ENCODE results near the gene EEF1AKMT2. TPM values are rescaled to one million over a fixed set of nuclear protein-coding genes. Genes with fewer than 3 reads are reported as not detected.
A peak's percentile ranks its signal among the peaks of the same experiment; 100 is the strongest.

Gene EEF1AKMT2
- total RNA-seq, 2 donors from 2014 or later: 22.2 to 25.9 TPM

DNA sequence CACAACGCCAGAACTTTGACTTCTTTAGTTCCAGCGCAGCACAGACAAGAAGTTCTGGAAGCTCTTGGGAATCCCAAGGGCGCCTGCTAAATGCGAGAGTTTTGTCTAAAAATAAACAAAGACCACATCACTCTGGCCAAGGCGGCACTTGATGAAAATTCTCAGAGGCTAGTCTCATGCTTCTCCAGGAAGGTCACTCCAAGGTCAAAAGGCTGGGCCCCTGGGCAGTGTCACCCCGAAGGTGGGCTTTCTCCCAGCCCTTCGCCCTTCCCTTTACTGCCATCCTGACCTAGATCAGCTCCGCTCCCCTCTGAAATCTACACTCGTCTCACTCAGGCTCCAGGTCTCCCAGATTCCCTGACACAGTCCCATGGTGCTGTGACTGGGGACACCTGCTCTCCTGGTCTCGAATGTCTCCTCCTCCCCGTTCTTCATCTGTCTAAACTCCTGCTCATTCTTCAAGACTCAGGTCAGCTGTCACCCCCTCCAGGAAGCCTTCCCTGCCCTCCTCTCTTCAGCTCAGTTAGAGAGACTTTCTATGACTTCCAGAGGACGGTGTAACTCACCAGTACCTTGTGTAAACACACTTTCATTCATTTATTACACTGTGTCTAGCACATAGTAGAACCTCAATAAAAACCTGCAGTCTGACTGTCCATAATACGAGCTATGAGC lies 58.0 kb downstream of the EEF1AKMT2 start:
- no peaks in the 10 kb centered on the region for H3K27me3 Mint-ChIP-seq (ENCODE audit: insufficient read depth)
- peaks cover 30% of the 10 kb centered on the region for H3K4me1 Mint-ChIP-seq
- WGBS, 2 experiments (ENCODE audit: insufficient coverage in 1 of 2, insufficient read length in 1 of 2): 92 to 96% methylated on average over 12 to 13 of the region's 13 CpGs
- no peak overlapping the region for H3K27ac ChIP-seq (ENCODE audit: low read depth, low read length)
- peaks cover 7% of the 10 kb centered on the region for H3K4me1 ChIP-seq (ENCODE audit: control insufficient read depth, insufficient read depth, low read length)
- H3K9me3 ChIP-seq (ENCODE audit: control insufficient read depth, low read length): no peaks in the 10 kb centered on the region
- no peaks in the 10 kb centered on the region for H3K36me3 ChIP-seq (ENCODE audit: control insufficient read depth, insufficient read depth, low read length)
- H3K9me3 Mint-ChIP-seq: no peaks in the 10 kb centered on the region
- peak overlapping the region; percentile 8 for H3K27ac Mint-ChIP-seq
- H3K36me3 Mint-ChIP-seq (ENCODE audit: low read depth): peaks cover 5% of the 10 kb centered on the region
- H3K4me3 ChIP-seq (ENCODE audit: low read length): no peak overlapping the region
- no peak for DNase-seq
- TF ChIP-seq CTCF (conservative IDR thresholded peaks at IDR 0.05): no peak
- H3K27me3 ChIP-seq (ENCODE audit: control insufficient read depth, insufficient read depth, low read length, poor library complexity, severe bottlenecking): no peaks in the 10 kb centered on the region
- no peak overlapping the region for H3K9ac ChIP-seq (ENCODE audit: extremely low read depth, low read length, poor library complexity, severe bottlenecking)
- H3K4me3 Mint-ChIP-seq: no peak overlapping the region

GRCh38 chr10:124732931-124733570 lies 58.6 kb downstream of the EEF1AKMT2 start:
- H3K9ac ChIP-seq (ENCODE audit: extremely low read depth, low read length, poor library complexity, severe bottlenecking): no peak overlapping the region
- H3K4me1 Mint-ChIP-seq: peaks cover 32% of the 10 kb centered on the region
- 93 to 96% methylated on average over 12 to 14 of the region's 14 CpGs for WGBS, 2 experiments (ENCODE audit: insufficient coverage in 1 of 2, insufficient read length in 1 of 2)

DNA sequence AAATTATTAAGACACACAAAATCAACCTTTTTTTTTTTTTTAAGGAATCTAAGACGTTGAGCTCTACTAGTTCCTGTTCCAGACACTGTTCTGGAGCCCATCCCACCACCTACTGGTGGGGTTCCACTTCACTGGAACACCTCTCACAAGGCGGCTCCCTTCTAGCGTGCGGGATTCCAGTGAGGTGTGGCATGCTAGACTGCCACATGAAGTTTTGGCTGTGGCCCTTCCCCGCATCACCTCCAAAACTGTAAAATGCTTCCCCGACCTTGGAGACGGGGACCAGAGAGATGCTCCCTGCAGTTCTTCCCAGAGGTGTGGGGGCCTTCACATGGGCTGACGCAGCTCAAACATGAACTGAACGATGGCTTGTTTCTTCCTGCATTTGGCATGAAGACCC lies 60.1 kb downstream of the EEF1AKMT2 start:
- H3K36me3 ChIP-seq (ENCODE audit: control insufficient read depth, insufficient read depth, low read length): no peaks in the 10 kb centered on the region
- no peaks in the 10 kb centered on the region for H3K27me3 ChIP-seq (ENCODE audit: control insufficient read depth, insufficient read depth, low read length, poor library complexity, severe bottlenecking)
- H3K27ac Mint-ChIP-seq: no peak overlapping the region
- no peak for DNase-seq
- no peak overlapping the region for H3K4me3 ChIP-seq (ENCODE audit: low read length)
- H3K36me3 Mint-ChIP-seq (ENCODE audit: low read depth): peaks cover 5% of the 10 kb centered on the region
- H3K27me3 Mint-ChIP-seq (ENCODE audit: insufficient read depth): no peaks in the 10 kb centered on the region
- H3K9ac ChIP-seq (ENCODE audit: extremely low read depth, low read length, poor library complexity, severe bottlenecking): no peak overlapping the region
- peaks cover 21% of the 10 kb centered on the region for H3K4me1 Mint-ChIP-seq
- no peak overlapping the region for H3K27ac ChIP-seq (ENCODE audit: low read depth, low read length)
- H3K4me1 ChIP-seq (ENCODE audit: control insufficient read depth, insufficient read depth, low read length): peaks cover 5% of the 10 kb centered on the region
- no peak for TF ChIP-seq CTCF (conservative IDR thresholded peaks at IDR 0.05)
- no peaks in the 10 kb centered on the region for H3K9me3 Mint-ChIP-seq
- H3K4me3 Mint-ChIP-seq: no peak overlapping the region
- no peaks in the 10 kb centered on the region for H3K9me3 ChIP-seq (ENCODE audit: control insufficient read depth, low read length)
- WGBS, 2 experiments (ENCODE audit: insufficient coverage in 1 of 2, insufficient read length in 1 of 2): 93% methylated on average over 6 to 9 of the region's 9 CpGs

More at GRCh38 chr10:124732931-124733570, 58.6 kb downstream of the EEF1AKMT2 start:
- no peak for TF ChIP-seq CTCF (conservative IDR thresholded peaks at IDR 0.05)
- Mint-ChIP-seq H3K27me3 (ENCODE audit: insufficient read depth) (no peaks in the 10 kb centered on the region), H3K27ac (no peak overlapping the region), H3K4me3 (no peak overlapping the region), H3K36me3 (ENCODE audit: low read depth) (peaks cover 5% of the 10 kb centered on the region), H3K9me3 (no peaks in the 10 kb centered on the region)
- H3K4me1 ChIP-seq (ENCODE audit: control insufficient read depth, insufficient read depth, low read length): peaks cover 10% of the 10 kb centered on the region
- H3K36me3 ChIP-seq (ENCODE audit: control insufficient read depth, insufficient read depth, low read length): no peaks in the 10 kb centered on the region
- no peaks in the 10 kb centered on the region for H3K9me3 ChIP-seq (ENCODE audit: control insufficient read depth, low read length)
- H3K27me3 ChIP-seq (ENCODE audit: control insufficient read depth, insufficient read depth, low read length, poor library complexity, severe bottlenecking): no peaks in the 10 kb centered on the region
- no peak overlapping the region for H3K4me3 ChIP-seq (ENCODE audit: low read length)
- H3K27ac ChIP-seq (ENCODE audit: low read depth, low read length): no peak overlapping the region
- DNase-seq: peak; percentile 36
